Thyroid gland (tissue), 4 donors: ENCODE data around the gene MGMT. TPM values are rescaled to one million over a fixed set of nuclear protein-coding genes. Genes with fewer than 3 reads are reported as not detected.

ENCODE experiments used
- DNase-seq, 2 donors: peaks; one replicate each; pipeline ENCODE4 v3.0.0-alpha.2; 2019
- H3K27ac ChIP-seq, 3 donors: fragments of 200-600 bp; sonication (generic); 1 replicate in 2 of 3; 2 replicates in 1 of 3; pipeline ENCODE4 v1.5.1; 2016 to 2019; ENCODE audit warnings: mild to moderate bottlenecking in 1 of 3, moderate library complexity in 1 of 3
- H3K27me3 ChIP-seq: fragments of 200-600 bp; sonication (generic); one replicate; pipeline ENCODE4 v1.5.1; 2019
- H3K36me3 ChIP-seq, 2 donors: fragments of 200-600 bp; sonication (generic); one replicate each; pipeline ENCODE4 v1.5.1; 2016 to 2019
- H3K4me1 ChIP-seq, 2 donors: fragments of 200-600 bp; sonication (generic); one replicate each; pipeline ENCODE4 v1.5.1; 2017 to 2019
- H3K4me3 ChIP-seq, 3 donors: fragments of 200-600 bp; sonication (generic); replicated peaks in 1 of 3; 1 replicate in 2 of 3; 2 replicates in 1 of 3; pipeline ENCODE4 v1.5.1; 2016; ENCODE audit warnings: mild to moderate bottlenecking in 1 of 3
- H3K9me3 ChIP-seq: fragments of 200-600 bp; sonication (generic); one replicate; pipeline ENCODE4 v1.5.1; 2017
- CTCF ChIP-seq, 6 experiments: fragments of 200-600 bp in 3 of 6; fragments of 450-650 bp in 3 of 6; sonication (generic) in 3 of 6; IDR thresholded peaks; one replicate each; pipeline ENCODE4 v1.5.1; 2016 to 2019; ENCODE audit warnings: antibody characterized with exemption in 6 of 6, mild to moderate bottlenecking in 2 of 6, inconsistent platforms in 1 of 6, moderate library complexity in 1 of 6
- POLR2A ChIP-seq, 2 donors: fragments of 450-650 bp; IDR thresholded peaks; one replicate each; pipeline ENCODE4 v1.6.1; 2017; ENCODE audit warnings: antibody characterized with exemption in 2 of 2, mild to moderate bottlenecking in 2 of 2, moderate library complexity in 1 of 2
- WGBS, 2 donors: methylation state at CpG; one replicate each; pipeline ENCODE4 v1.1.5; 2017; 5-methylcytosine and 5-hydroxymethylcytosine counted together
- intact Hi-C: fragments of 100-400 bp; cut with DNase I; formaldehyde crosslinking; loops from one replicate; pipeline ENCODE4 v1.15.1; 2023
- total RNA-seq, 4 donors: library from RNA; depleted of rRNA; stranded (reverse); fragments of >200 nt; gene quantifications; one replicate each; pipeline ENCODE4 v1.2.3, GENCODE V29; 2016

The MGMT gene
- total RNA-seq, 4 donors from 2014 or later = 17.6 to 48.7 (median 30.7) TPM

GRCh38 chr10:129770286-129770685 lies 303.2 kb downstream of the MGMT start:
- H3K27ac ChIP-seq = no peak overlapping the region
- no peak for TF ChIP-seq CTCF (IDR thresholded peaks at IDR 0.05)
- WGBS, 2 donors = 94 to 96% methylated on average over 12 to 14 of the region's 14 CpGs
- no peaks in the 10 kb centered on the region for H3K27me3 ChIP-seq
- H3K36me3 ChIP-seq = peaks cover 0 to 5% of the 10 kb centered on the region in 2 donors
- intact Hi-C loops = no loop called here
- no peak for DNase-seq
- no peaks in the 10 kb centered on the region for H3K9me3 ChIP-seq
- H3K4me1 ChIP-seq = no peaks in the 10 kb centered on the region
- H3K4me3 ChIP-seq = no peak overlapping the region

- TF ChIP-seq POLR2A (IDR thresholded peaks at IDR 0.05) (no peak), CTCF (IDR thresholded peaks at IDR 0.05) (no peak)
- intact Hi-C loops = no loop called here
- 83 to 85% methylated on average over 13 of the region's 13 CpGs for WGBS, 2 donors
- Histone ChIP-seq H3K4me1 (no peaks in the 10 kb centered on the region), H3K4me3 (no peak overlapping the region), H3K27me3 (no peaks in the 10 kb centered on the region), H3K9me3 (no peaks in the 10 kb centered on the region), H3K36me3 (peaks cover 0 to 5% of the 10 kb centered on the region in 2 donors), H3K27ac (no peak overlapping the region)
- no peak for DNase-seq
Measured at GRCh38 chr10:129771024-129771423, 304.0 kb downstream of the MGMT start.

- no peaks in the 10 kb centered on the region for H3K9me3 ChIP-seq
- intact Hi-C loops = no loop called here
- no peak overlapping the region for H3K27ac ChIP-seq
- H3K36me3 ChIP-seq = peaks cover 0 to 5% of the 10 kb centered on the region in 2 donors
- 91 to 93% methylated on average over 15 of the region's 15 CpGs for WGBS, 2 donors
- H3K4me1 ChIP-seq = no peaks in the 10 kb centered on the region
- TF ChIP-seq POLR2A (IDR thresholded peaks at IDR 0.05) (no peak), CTCF (IDR thresholded peaks at IDR 0.05) (no peak)
- no peak for DNase-seq
- no peak overlapping the region for H3K4me3 ChIP-seq
- H3K27me3 ChIP-seq = no peaks in the 10 kb centered on the region
Measured at GRCh38 chr10:129771576-129771975, 304.5 kb downstream of the MGMT start.

- no peak overlapping the region for H3K27ac ChIP-seq
- no peaks in the 10 kb centered on the region for H3K9me3 ChIP-seq
- intact Hi-C loops = no loop called here
- H3K36me3 ChIP-seq = peaks cover 0 to 5% of the 10 kb centered on the region in 2 donors
- no peaks in the 10 kb centered on the region for H3K27me3 ChIP-seq
- no peak for DNase-seq
- no peak overlapping the region for H3K4me3 ChIP-seq
- TF ChIP-seq CTCF (IDR thresholded peaks at IDR 0.05) = no peak
- TF ChIP-seq POLR2A (IDR thresholded peaks at IDR 0.05) = no peak
- 91 to 96% methylated on average over 13 of the region's 13 CpGs for WGBS, 2 donors
- H3K4me1 ChIP-seq = no peaks in the 10 kb centered on the region
Measured at GRCh38 chr10:129771991-129772431, 305.0 kb downstream of the MGMT start.

- TF ChIP-seq POLR2A (IDR thresholded peaks at IDR 0.05) = no peak
- TF ChIP-seq CTCF (IDR thresholded peaks at IDR 0.05) = no peak
- Histone ChIP-seq H3K27ac (no peak overlapping the region), H3K27me3 (no peaks in the 10 kb centered on the region), H3K4me3 (no peak overlapping the region), H3K36me3 (peaks cover 0 to 5% of the 10 kb centered on the region in 2 donors), H3K9me3 (no peaks in the 10 kb centered on the region), H3K4me1 (no peaks in the 10 kb centered on the region)
- no peak for DNase-seq
- intact Hi-C loops = no loop called here
- 84 to 92% methylated on average over 14 to 17 of the region's 17 CpGs for WGBS, 2 donors
Measured at GRCh38 chr10:129772468-129773358, 305.7 kb downstream of the MGMT start.
